ENCODE results near the gene RAB31. TPM values are rescaled to one million over a fixed set of nuclear protein-coding genes. Genes with fewer than 3 reads are reported as not detected.
"Not testable (repeated sequence)": the region's sequence is repeated elsewhere in the genome, so short reads cannot be mapped to it uniquely, and the experiment has no call there.

Gene RAB31
- total RNA-seq, 1 donor from 2014 or later = 44.2 TPM

- Histone ChIP-seq H3K36me3 (ENCODE audit: control insufficient read depth, insufficient read depth, low read length) (no peaks in the 10 kb centered on the region), H3K27me3 (ENCODE audit: control insufficient read depth, insufficient read depth, low read length) (no peaks in the 10 kb centered on the region), H3K4me3 (ENCODE audit: low read depth, low read length) (no peak overlapping the region)
- TF ChIP-seq, protein P1, sequence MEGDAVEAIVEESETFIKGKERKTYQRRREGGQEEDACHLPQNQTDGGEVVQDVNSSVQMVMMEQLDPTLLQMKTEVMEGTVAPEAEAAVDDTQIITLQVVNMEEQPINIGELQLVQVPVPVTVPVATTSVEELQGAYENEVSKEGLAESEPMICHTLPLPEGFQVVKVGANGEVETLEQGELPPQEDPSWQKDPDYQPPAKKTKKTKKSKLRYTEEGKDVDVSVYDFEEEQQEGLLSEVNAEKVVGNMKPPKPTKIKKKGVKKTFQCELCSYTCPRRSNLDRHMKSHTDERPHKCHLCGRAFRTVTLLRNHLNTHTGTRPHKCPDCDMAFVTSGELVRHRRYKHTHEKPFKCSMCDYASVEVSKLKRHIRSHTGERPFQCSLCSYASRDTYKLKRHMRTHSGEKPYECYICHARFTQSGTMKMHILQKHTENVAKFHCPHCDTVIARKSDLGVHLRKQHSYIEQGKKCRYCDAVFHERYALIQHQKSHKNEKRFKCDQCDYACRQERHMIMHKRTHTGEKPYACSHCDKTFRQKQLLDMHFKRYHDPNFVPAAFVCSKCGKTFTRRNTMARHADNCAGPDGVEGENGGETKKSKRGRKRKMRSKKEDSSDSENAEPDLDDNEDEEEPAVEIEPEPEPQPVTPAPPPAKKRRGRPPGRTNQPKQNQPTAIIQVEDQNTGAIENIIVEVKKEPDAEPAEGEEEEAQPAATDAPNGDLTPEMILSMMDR (IDR thresholded peaks at IDR 0.05; ENCODE audit: insufficient read depth, low read length, poor library complexity, severe bottlenecking) = no peak
- DNase-seq (ENCODE audit: low read depth) = no peak
Measured at GRCh38 chr18:9762526-9762925, 54.4 kb downstream of the RAB31 start.

GRCh38 chr18:9763157-9763556 is 55.1 kb downstream of the RAB31 start:
- H3K36me3 ChIP-seq (ENCODE audit: control insufficient read depth, insufficient read depth, low read length) = no peaks in the 10 kb centered on the region
- no peak overlapping the region for H3K4me3 ChIP-seq (ENCODE audit: low read depth, low read length)
- no peak for DNase-seq (ENCODE audit: low read depth)
- TF ChIP-seq, protein P1 (IDR thresholded peaks at IDR 0.05; ENCODE audit: insufficient read depth, low read length, poor library complexity, severe bottlenecking) = no peak
- no peaks in the 10 kb centered on the region for H3K27me3 ChIP-seq (ENCODE audit: control insufficient read depth, insufficient read depth, low read length)

DNA sequence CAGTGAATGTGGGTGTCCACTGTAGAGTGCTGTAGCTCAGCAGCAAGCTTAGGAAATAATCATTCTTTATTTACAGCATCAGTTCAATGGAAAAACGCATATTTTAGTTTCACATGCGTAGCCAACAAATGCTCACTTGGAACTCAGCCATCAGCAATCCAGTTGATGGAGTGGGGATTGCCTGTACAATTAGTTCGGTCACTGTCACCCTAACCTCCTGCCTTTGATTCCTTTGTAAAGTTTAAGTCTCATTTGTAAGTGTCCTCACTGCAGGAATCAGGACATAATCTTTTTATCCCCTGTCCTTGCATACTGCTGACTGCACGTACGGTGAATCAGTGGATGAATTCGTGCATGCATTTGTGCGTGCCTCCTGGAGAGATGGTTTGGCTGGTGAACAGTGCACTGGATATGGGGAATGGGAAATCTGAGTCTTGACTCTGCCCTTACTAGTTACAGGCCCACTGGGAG is 55.9 kb downstream of the RAB31 start:
- H3K27me3 ChIP-seq (ENCODE audit: control insufficient read depth, insufficient read depth, low read length) = no peaks in the 10 kb centered on the region
- no peak overlapping the region for H3K4me3 ChIP-seq (ENCODE audit: low read depth, low read length)
- no peaks in the 10 kb centered on the region for H3K36me3 ChIP-seq (ENCODE audit: control insufficient read depth, insufficient read depth, low read length)
- DNase-seq (ENCODE audit: low read depth) = no peak
- TF ChIP-seq, protein P1 (IDR thresholded peaks at IDR 0.05; ENCODE audit: insufficient read depth, low read length, poor library complexity, severe bottlenecking) = no peak

GRCh38 chr18:9765501-9765900 is 57.4 kb downstream of the RAB31 start:
- H3K4me3 ChIP-seq (ENCODE audit: low read depth, low read length) = no peak overlapping the region
- H3K27me3 ChIP-seq (ENCODE audit: control insufficient read depth, insufficient read depth, low read length) = no peaks in the 10 kb centered on the region
- TF ChIP-seq, protein P1 (IDR thresholded peaks at IDR 0.05; ENCODE audit: insufficient read depth, low read length, poor library complexity, severe bottlenecking) = no peak
- no peak for DNase-seq (ENCODE audit: low read depth)
- H3K36me3 ChIP-seq (ENCODE audit: control insufficient read depth, insufficient read depth, low read length) = no peaks in the 10 kb centered on the region

GRCh38 chr18:9766076-9766481 is 58.0 kb downstream of the RAB31 start:
- TF ChIP-seq, protein P1 (IDR thresholded peaks at IDR 0.05; ENCODE audit: insufficient read depth, low read length, poor library complexity, severe bottlenecking) = no peak

DNA sequence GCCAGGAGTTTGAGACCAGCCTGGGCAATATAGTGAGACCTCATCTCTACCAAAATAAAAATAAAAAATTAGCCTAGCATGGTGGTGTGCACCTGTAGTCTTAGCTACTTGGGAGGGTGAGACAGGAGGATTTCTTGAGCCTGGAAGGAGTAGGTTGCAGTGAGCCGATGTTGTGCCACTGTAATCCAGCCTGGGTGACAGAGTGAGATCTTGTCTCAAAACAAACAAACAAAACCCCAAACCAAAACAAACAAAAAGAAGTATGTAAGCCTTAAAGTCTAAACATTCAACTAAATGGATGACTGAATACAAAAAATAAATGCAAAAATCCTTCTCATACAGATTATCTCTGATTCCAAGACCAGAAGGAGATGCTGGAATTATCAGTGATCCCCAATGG is 58.6 kb downstream of the RAB31 start:
- H3K36me3 ChIP-seq (ENCODE audit: control insufficient read depth, insufficient read depth, low read length) = no peaks in the 10 kb centered on the region
- H3K27me3 ChIP-seq (ENCODE audit: control insufficient read depth, insufficient read depth, low read length) = no peaks in the 10 kb centered on the region
- no peak for DNase-seq (ENCODE audit: low read depth)
- no peak overlapping the region for H3K4me3 ChIP-seq (ENCODE audit: low read depth, low read length)
- TF ChIP-seq, protein P1 (IDR thresholded peaks at IDR 0.05; ENCODE audit: insufficient read depth, low read length, poor library complexity, severe bottlenecking) = no peak

More at GRCh38 chr18:9766076-9766481, 58.0 kb downstream of the RAB31 start:
- Histone ChIP-seq H3K27me3 (ENCODE audit: control insufficient read depth, insufficient read depth, low read length) (no peaks in the 10 kb centered on the region), H3K36me3 (ENCODE audit: control insufficient read depth, insufficient read depth, low read length) (no peaks in the 10 kb centered on the region), H3K4me3 (ENCODE audit: low read depth, low read length) (no peak overlapping the region)
- DNase-seq (ENCODE audit: low read depth) = no peak

- not testable (repeated sequence) for H3K4me3 ChIP-seq (ENCODE audit: low read depth, low read length); H3K27me3 ChIP-seq (ENCODE audit: control insufficient read depth, insufficient read depth, low read length); H3K36me3 ChIP-seq (ENCODE audit: control insufficient read depth, insufficient read depth, low read length); DNase-seq (ENCODE audit: low read depth)
Measured at GRCh38 chr18:9768071-9768691, 60.1 kb downstream of the RAB31 start.

- not testable (repeated sequence) for H3K27me3 ChIP-seq (ENCODE audit: control insufficient read depth, insufficient read depth, low read length); H3K4me3 ChIP-seq (ENCODE audit: low read depth, low read length); DNase-seq (ENCODE audit: low read depth); H3K36me3 ChIP-seq (ENCODE audit: control insufficient read depth, insufficient read depth, low read length)
Measured at GRCh38 chr18:9770111-9770510, 62.0 kb downstream of the RAB31 start.
